ENCODE results near the gene LUC7L3. TPM values are rescaled to one million over a fixed set of nuclear protein-coding genes. Genes with fewer than 3 reads are reported as not detected.
"Not testable (repeated sequence)": the region's sequence is repeated elsewhere in the genome, so short reads cannot be mapped to it uniquely, and the experiment has no call there.

LUC7L3 gene
- total RNA-seq, 2 donors from 2014 or later = 81.8 to 234 TPM

DNA sequence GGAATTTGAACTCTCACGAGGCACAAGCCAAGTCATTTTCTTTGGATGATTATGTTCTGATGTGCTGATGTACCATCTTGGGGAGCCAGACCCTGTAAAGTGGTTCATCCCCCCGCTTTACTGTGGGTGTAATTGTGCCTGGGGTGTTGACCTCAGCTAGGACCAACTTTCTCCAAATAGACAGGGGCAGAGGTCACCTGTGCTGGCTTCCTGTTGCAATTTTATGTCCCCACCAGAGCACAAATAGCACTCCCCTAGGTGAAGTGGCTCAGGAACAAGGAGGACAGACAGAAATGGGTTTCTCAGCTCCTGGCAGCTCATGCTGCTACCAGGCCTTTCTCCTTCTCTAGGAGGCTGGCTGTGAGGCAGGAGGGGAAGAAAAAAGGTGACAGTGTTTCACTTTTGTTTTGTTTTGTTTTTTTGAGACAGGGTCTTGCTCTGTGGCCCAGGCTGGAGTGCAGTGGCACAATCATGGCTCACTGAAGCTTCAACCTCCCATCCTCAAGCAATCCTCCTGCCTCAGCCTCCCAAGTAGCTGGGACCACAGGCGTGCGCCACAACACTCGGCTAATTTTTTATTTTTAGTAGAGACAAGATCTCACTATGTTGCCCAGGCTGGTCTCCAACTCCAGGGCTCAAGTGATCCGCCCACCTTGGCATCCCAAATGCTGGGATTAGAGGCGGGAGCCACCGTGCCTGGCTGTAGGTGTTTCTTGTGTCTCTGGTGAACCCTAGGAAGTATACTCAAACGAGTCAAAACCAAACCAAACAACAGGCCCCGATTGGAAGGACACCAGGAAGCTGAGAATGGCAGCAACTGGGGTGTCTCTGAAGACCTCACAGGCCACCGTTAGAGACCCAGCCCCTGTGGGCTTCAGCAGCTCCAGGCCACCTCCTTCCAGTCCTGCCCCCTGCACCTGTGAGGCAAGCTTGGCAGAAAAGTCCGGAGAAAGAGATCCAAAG is 83.5 kb downstream of the LUC7L3 start:
- Mint-ChIP-seq H3K27me3 (peaks cover 0 to 5% of the 10 kb centered on the region in 2 donors), H3K27ac (no peak overlapping the region), H3K9me3 (no peaks in the 10 kb centered on the region), H3K4me3 (no peak overlapping the region), H3K36me3 (no peaks in the 10 kb centered on the region), H3K4me1 (ENCODE audit: low read depth in 2 of 2) (no peaks in the 10 kb centered on the region)
- DNase-seq (ENCODE audit: low spot score) (no peak), ATAC-seq (no peak)

GRCh38 chr17:50803676-50804075 is 84.3 kb downstream of the LUC7L3 start:
- H3K27ac Mint-ChIP-seq = no peak overlapping the region
- ATAC-seq = no peak
- H3K4me3 Mint-ChIP-seq = no peak overlapping the region
- no peaks in the 10 kb centered on the region for H3K36me3 Mint-ChIP-seq
- DNase-seq (ENCODE audit: low spot score) = no peak
- no peaks in the 10 kb centered on the region for H3K4me1 Mint-ChIP-seq (ENCODE audit: low read depth in 2 of 2)
- peaks cover 0 to 5% of the 10 kb centered on the region in 2 donors for H3K27me3 Mint-ChIP-seq
- H3K9me3 Mint-ChIP-seq = no peaks in the 10 kb centered on the region

GRCh38 chr17:50804749-50805475 is 85.5 kb downstream of the LUC7L3 start:
- ATAC-seq; H3K36me3 Mint-ChIP-seq; H3K27ac Mint-ChIP-seq; DNase-seq (ENCODE audit: low spot score); H3K4me1 Mint-ChIP-seq (ENCODE audit: low read depth in 2 of 2); H3K9me3 Mint-ChIP-seq; H3K4me3 Mint-ChIP-seq; H3K27me3 Mint-ChIP-seq: not testable (repeated sequence)

DNA sequence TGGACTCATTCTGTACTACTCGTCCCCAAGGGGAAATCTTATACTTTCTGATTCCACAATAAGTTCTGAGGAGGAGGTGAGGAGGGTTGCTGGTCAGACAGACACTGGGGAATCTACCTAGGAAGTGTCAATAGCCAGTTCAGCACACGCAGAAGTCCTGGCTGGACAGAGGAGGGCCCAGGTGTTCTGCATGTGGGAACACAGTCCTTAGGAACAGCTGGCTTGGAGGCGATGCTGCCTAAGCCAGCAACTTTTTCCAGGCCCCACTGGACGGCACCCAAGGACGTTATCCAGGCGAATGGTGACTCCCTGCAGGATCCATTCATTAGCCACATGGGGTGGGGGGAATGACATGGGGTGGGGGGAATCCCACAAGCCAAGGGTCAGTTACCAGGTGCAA is 86.1 kb downstream of the LUC7L3 start:
- Mint-ChIP-seq H3K36me3 (no peaks in the 10 kb centered on the region), H3K27me3 (peaks cover 0 to 6% of the 10 kb centered on the region in 2 donors), H3K9me3 (no peaks in the 10 kb centered on the region), H3K4me1 (ENCODE audit: low read depth in 2 of 2) (no peaks in the 10 kb centered on the region), H3K27ac (no peak overlapping the region), H3K4me3 (no peak overlapping the region)
- ATAC-seq = no peak
- DNase-seq (ENCODE audit: low spot score) = peak; percentile 37

Other genes with a start within 250 kb of the LUC7L3 start
- 10 to 100 TPM; 34.3 to 54.2 TPM for gene RSAD1, start 240.7 kb upstream of the LUC7L3 start, total RNA-seq
- gene MYCBPAP, start 211.2 kb upstream of the LUC7L3 start, total RNA-seq = 1 to 10 TPM; 1.1 to 2.8 TPM
- not detected for gene EPN3, start 186.9 kb upstream of the LUC7L3 start, total RNA-seq
- 10 to 100 TPM; 15.3 to 25.6 TPM for gene SPATA20, start 172.4 kb upstream of the LUC7L3 start, total RNA-seq
- not detected for gene CACNA1G, start 158.9 kb upstream of the LUC7L3 start, total RNA-seq
- gene ABCC3, start 84.7 kb upstream of the LUC7L3 start, total RNA-seq = not detected
- 10 to 100 TPM; 38.4 to 44.7 TPM for gene ANKRD40, start 11.7 kb upstream of the LUC7L3 start, total RNA-seq
- not detected for gene ANKRD40CL, start 47.9 kb downstream of the LUC7L3 start, total RNA-seq
- gene WFIKKN2, start 116.0 kb downstream of the LUC7L3 start, total RNA-seq = not detected
- 10 to 100 TPM; 12.1 to 30.7 TPM for gene TOB1, start 146.8 kb downstream of the LUC7L3 start, total RNA-seq